IMR-90 (cell line): ENCODE results near the gene GLP2R. TPM values are rescaled to one million over a fixed set of nuclear protein-coding genes. Genes with fewer than 3 reads are reported as not detected.

Source experiments
- ATAC-seq: fragments of 200-7000 bp; cut with Tn5 transposase; 2 replicates; pipeline ENCODE4 v1.9.1; 2020; ENCODE audit warnings: low read depth, mild to moderate bottlenecking, moderate library complexity
- BruUV-seq: library from RNA; stranded (reverse); fragments of 400-500 nt; replicated peaks from 2 replicates; lab custom pipeline; 2021; lab: Mats Ljungman, UMichigan
- CTCF ChIA-PET: fragments of 300-600 bp; formaldehyde crosslinking; extraction: SDS; loops from one replicate; lab custom pipeline; 2021; ENCODE audit warnings: antibody characterized with exemption; lab: Yijun Ruan, JAX
- POLR2A ChIA-PET: fragments of 300-600 bp; sonication (Branson Sonifier 250); formaldehyde crosslinking; loops from one replicate; lab custom pipeline; 2022; ENCODE audit warnings: antibody characterized with exemption; ENCODE audit not compliant: unreplicated experiment; lab: Charles Lee
- DNase-seq: peaks from one replicate; pipeline ENCODE4 v3.0.0; 2013
- H2AFZ ChIP-seq: replicated peaks from 2 replicates; pipeline ENCODE3; 2013; ENCODE audit warnings: low read length, mild to moderate bottlenecking; ENCODE audit not compliant: poor library complexity
- H2AK5ac ChIP-seq: 2 replicates; pipeline ENCODE4 v1.6.1; 2013; ENCODE audit warnings: low read depth, low read length, inconsistent platforms
- H2AK9ac ChIP-seq: replicated peaks from 2 replicates; pipeline ENCODE3; 2013; ENCODE audit warnings: mild to moderate bottlenecking, low read depth, low read length, moderate library complexity; ENCODE audit not compliant: poor library complexity
- H2BK120ac ChIP-seq: 2 replicates; pipeline ENCODE4 v1.6.1; 2013; ENCODE audit warnings: low read depth, low read length, inconsistent platforms
- H2BK15ac ChIP-seq: 3 replicates; pipeline ENCODE4 v1.6.1; 2013; ENCODE audit warnings: low read depth, low read length, inconsistent platforms
- H2BK20ac ChIP-seq: 2 replicates; pipeline ENCODE4 v1.6.1; 2013; ENCODE audit warnings: low read depth, mild to moderate bottlenecking, inconsistent platforms, low read length, moderate library complexity
- H2BK5ac ChIP-seq: 2 replicates; pipeline ENCODE4 v1.6.1; 2013; ENCODE audit warnings: mild to moderate bottlenecking, low read depth, low read length, inconsistent platforms; ENCODE audit not compliant: poor library complexity, severe bottlenecking
- H3K14ac ChIP-seq: replicated peaks from 2 replicates; pipeline ENCODE4 v1.6.1; 2013; ENCODE audit warnings: low read depth, low read length, inconsistent platforms
- H3K18ac ChIP-seq: 2 replicates; pipeline ENCODE4 v1.6.1; 2013; ENCODE audit warnings: low read depth, low read length, control low read depth
- H3K23ac ChIP-seq: 2 replicates; pipeline ENCODE4 v1.6.1; 2013; ENCODE audit warnings: low read depth, low read length, inconsistent platforms
- H3K27ac ChIP-seq: 2 replicates; pipeline ENCODE4 v1.5.1; 2013; ENCODE audit warnings: mild to moderate bottlenecking, control low read depth, low read length; ENCODE audit not compliant: insufficient read depth
- H3K27me3 ChIP-seq: 2 replicates; pipeline ENCODE4 v1.6.1; 2013; ENCODE audit warnings: low read length; ENCODE audit not compliant: control insufficient read depth, insufficient read depth
- H3K36me3 ChIP-seq: 2 replicates; pipeline ENCODE4 v1.6.1; 2013; ENCODE audit warnings: low read length, mixed read lengths; ENCODE audit not compliant: control insufficient read depth, insufficient read depth
- H3K4ac ChIP-seq: 2 replicates; pipeline ENCODE4 v1.6.1; 2013; ENCODE audit warnings: low read depth, low read length, inconsistent platforms
- H3K4me1 ChIP-seq: 2 replicates; pipeline ENCODE4 v1.6.1; 2013; ENCODE audit warnings: low read length, mixed read lengths; ENCODE audit not compliant: control insufficient read depth, insufficient read depth
- H3K4me2 ChIP-seq: 2 replicates; pipeline ENCODE4 v1.6.1; 2013; ENCODE audit warnings: low read depth, mild to moderate bottlenecking, control low read depth, low read length, moderate library complexity
- H3K4me3 ChIP-seq: 2 replicates; pipeline ENCODE4 v1.5.1; 2013; ENCODE audit warnings: low read depth, mild to moderate bottlenecking, control low read depth, low read length, moderate library complexity; ENCODE audit not compliant: insufficient read depth
- H3K56ac ChIP-seq: 2 replicates; pipeline ENCODE4 v1.6.1; 2013; ENCODE audit warnings: low read length, inconsistent platforms; ENCODE audit not compliant: insufficient read depth; ENCODE audit errors: extremely low read depth
- H3K79me1 ChIP-seq, 2 experiments: 2 replicates each; pipeline ENCODE4 v1.6.1; 2013; ENCODE audit warnings: low read length in 2 of 2, inconsistent platforms in 1 of 2, low read depth in 1 of 2
- H3K9ac ChIP-seq: 2 replicates; pipeline ENCODE4 v1.6.1; 2013; ENCODE audit warnings: low read depth, low read length, control low read depth
- H3K9me1 ChIP-seq: 2 replicates; pipeline ENCODE4 v1.6.1; 2013; ENCODE audit warnings: low read length, inconsistent platforms; ENCODE audit not compliant: insufficient read depth
- H3K9me3 ChIP-seq: 2 replicates; pipeline ENCODE4 v1.6.1; 2013; ENCODE audit warnings: low read length; ENCODE audit not compliant: control insufficient read depth, insufficient read depth
- H4K20me1 ChIP-seq: 2 replicates; pipeline ENCODE4 v1.6.1; 2013; ENCODE audit warnings: low read length, inconsistent platforms; ENCODE audit not compliant: insufficient read depth
- H4K5ac ChIP-seq: 2 replicates; pipeline ENCODE4 v1.6.1; 2013; ENCODE audit warnings: mild to moderate bottlenecking, low read depth, low read length, control low read depth
- H4K8ac ChIP-seq, 2 experiments: 2 replicates each; pipeline ENCODE4 v1.6.1; 2013; ENCODE audit warnings: low read depth in 2 of 2, low read length in 2 of 2, control low read depth in 1 of 2, inconsistent platforms in 1 of 2
- H4K91ac ChIP-seq: 2 replicates; pipeline ENCODE4 v1.6.1; 2013; ENCODE audit warnings: low read depth, low read length, inconsistent platforms; ENCODE audit not compliant: insufficient read depth
- BHLHE40 ChIP-seq: fragments of 150-350 bp; IDR thresholded peaks from 2 replicates; pipeline ENCODE4 v1.6.1; 2016; ENCODE audit warnings: mild to moderate bottlenecking, low read depth, low read length
- CEBPB ChIP-seq: IDR thresholded peaks from 2 replicates; pipeline ENCODE4 v1.6.1; 2012; ENCODE audit warnings: low read depth, low read length, improper control_type of control experiment
- CHD1 ChIP-seq: IDR thresholded peaks from 2 replicates; pipeline ENCODE4 v1.6.1; 2012; ENCODE audit warnings: low read depth, low read length, improper control_type of control experiment
- CTCF ChIP-seq: conservative IDR thresholded peaks from 2 replicates; pipeline ENCODE4 v1.5.1; 2012; ENCODE audit warnings: mild to moderate bottlenecking, low read depth, low read length, improper control_type of control experiment
- ELK1 ChIP-seq: fragments of 150-350 bp; IDR thresholded peaks from 2 replicates; pipeline ENCODE4 v1.6.1; 2016; ENCODE audit warnings: low read depth, mild to moderate bottlenecking, low read length, moderate library complexity, borderline replicate concordance
- FOS ChIP-seq: fragments of 150-350 bp; IDR thresholded peaks from 2 replicates; pipeline ENCODE4 v1.6.1; 2016; ENCODE audit warnings: low read depth, low read length
- MAFK ChIP-seq: IDR thresholded peaks from 2 replicates; pipeline ENCODE4 v1.6.1; 2012; ENCODE audit warnings: low read depth, low read length, improper control_type of control experiment
- MXI1 ChIP-seq: IDR thresholded peaks from 2 replicates; pipeline ENCODE4 v1.6.1; 2012; ENCODE audit warnings: low read depth, mild to moderate bottlenecking, low read length, moderate library complexity, borderline replicate concordance
- NFE2L2 ChIP-seq: fragments of 150-350 bp; IDR thresholded peaks from 2 replicates; pipeline ENCODE4 v1.6.1; 2016; ENCODE audit warnings: low read depth, mild to moderate bottlenecking, low read length
- POLR2A ChIP-seq: IDR thresholded peaks from 2 replicates; pipeline ENCODE4 v1.6.1; 2012; ENCODE audit warnings: mild to moderate bottlenecking, low read depth, low read length
- RAD21 ChIP-seq: IDR thresholded peaks from 2 replicates; pipeline ENCODE4 v1.6.1; 2012; ENCODE audit warnings: low read length, improper control_type of control experiment
- RFX5 ChIP-seq: IDR thresholded peaks from 2 replicates; pipeline ENCODE4 v1.8.0; 2012; ENCODE audit warnings: low read depth, mild to moderate bottlenecking, low read length, moderate library complexity
- SMC3 ChIP-seq: fragments of 150-350 bp; IDR thresholded peaks from 2 replicates; pipeline ENCODE4 v1.6.1; 2016; ENCODE audit warnings: low read depth, mild to moderate bottlenecking, antibody characterized with exemption, low read length, moderate library complexity
- WGBS, 2 experiments: methylation state at CpG; one replicate each; pipeline versions ENCODE4 v1.1.5 to v1.1.7; 2013; ENCODE audit warnings: missing lambda C conversion rate in 2 of 2; ENCODE audit not compliant: insufficient read length in 1 of 2; ENCODE audit errors: extremely low coverage in 2 of 2; 5-methylcytosine and 5-hydroxymethylcytosine counted together
- dilution Hi-C: fragments of 300-500 bp; cut with HindIII; formaldehyde crosslinking; loops from one replicate; pipeline ENCODE4 v1.14.3; 2018; ENCODE audit warnings: low sequenced_read_pairs; ENCODE audit not compliant: unreplicated experiment
- in situ Hi-C: fragments of 300-500 bp; cut with MboI; formaldehyde crosslinking; loops from 3 replicates; pipeline ENCODE4 v1.14.3; 2019; ENCODE audit warnings: low sequenced_read_pairs, inconsistent platforms, mixed read lengths
- intact Hi-C: fragments of 100-400 bp; cut with micrococcal nuclease; formaldehyde crosslinking; loops from 2 replicates; pipeline ENCODE4 v1.10.0; 2022
- polyA plus RNA-seq, 3 experiments: library from polyadenylated mRNA; depleted of rRNA; stranded (reverse); fragments of >200 nt; gene quantifications; 2 replicates each; pipeline ENCODE4 v1.2.3, GENCODE V29; 2012; ENCODE audit warnings: low replicate concordance in 1 of 3
- total RNA-seq: library from RNA; depleted of rRNA; stranded (reverse); fragments of >200 nt; gene quantifications from 2 replicates; pipeline ENCODE4 v1.2.3, GENCODE V29; 2012

The GLP2R gene
- total and polyA plus RNA-seq, 2 of the 4 experiments (the other 2 are of a cell fraction), result 0.07 TPM; not detected in 1

DNA sequence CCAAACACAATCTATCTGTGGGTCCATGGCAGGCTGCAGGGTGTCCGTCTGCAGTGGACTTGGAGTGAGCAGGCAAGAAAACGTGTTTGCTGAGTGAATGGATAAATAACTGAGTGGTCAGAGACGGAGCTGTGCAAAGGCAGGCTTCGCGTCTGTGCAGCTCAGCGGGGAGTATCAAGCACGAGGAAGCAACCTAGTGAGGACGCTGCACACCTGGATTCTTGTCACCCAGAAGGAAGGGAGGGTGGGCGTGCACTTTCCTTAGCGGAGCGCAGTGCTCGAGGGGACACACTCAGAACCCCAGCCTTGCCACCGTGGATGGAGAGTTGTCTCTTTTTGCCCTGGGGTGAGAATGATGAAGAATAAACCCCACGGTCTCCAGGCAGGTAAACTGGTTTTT is 80.9 kb downstream of the GLP2R start:
- dilution Hi-C loops (no loop called here), in situ Hi-C loops (no loop called here), intact Hi-C loops (no loop called here)
- Histone ChIP-seq H4K91ac (no peak overlapping the region), H3K36me3 (no peaks in the 10 kb centered on the region), H3K4me2 (no peak overlapping the region), H2AK9ac (no peak overlapping the region), H2BK120ac (no peak overlapping the region), H3K23ac (no peak overlapping the region), H2AK5ac (no peak overlapping the region), H3K4ac (no peak overlapping the region), H2AFZ (no peak overlapping the region), H4K5ac (no peak overlapping the region; the same call in 1 of the 2 replicates), H2BK5ac (no peak overlapping the region), H2BK15ac (no peak overlapping the region), H3K14ac (no peak overlapping the region), H3K4me1 (peaks cover 25% of the 10 kb centered on the region), H4K20me1 (no peaks in the 10 kb centered on the region), H2BK20ac (no peak overlapping the region), H3K56ac (no peak overlapping the region), H3K9me1 (no peaks in the 10 kb centered on the region; the same call in 1 of the 2 replicates), H3K79me1 (no peaks in the 10 kb centered on the region), H3K9me3 (no peaks in the 10 kb centered on the region), H3K18ac (no peak overlapping the region; the same call in 1 of the 2 replicates), H3K4me3 (no peak overlapping the region), H3K27me3 (no peaks in the 10 kb centered on the region), H4K8ac (no peak overlapping the region), H3K9ac (no peak overlapping the region), H3K27ac (no peak overlapping the region)
- TF ChIP-seq CTCF (no peak), RAD21 (no peak), CHD1 (no peak), FOS (no peak), NFE2L2 (no peak), BHLHE40 (no peak), CEBPB (no peak), RFX5 (no peak), ELK1 (no peak), MXI1 (no peak), POLR2A (no peak), SMC3 (no peak), MAFK (no peak)
- ChIA-PET POLR2A (no interaction called here), CTCF (no interaction called here)
- DNase-seq (no peak), ATAC-seq (no peak)
- no TSS peak for BruUV-seq
- 70% methylated on average over 3 of the region's 14 CpGs; no CpG with 5 or more reads in 1 of the 2 experiments for WGBS, 2 experiments
